Activated CD8-positive, alpha-beta T cell treated with anti-CD3 and anti-CD28 coated beads for 36 hours (primary cell): ENCODE results near the gene MMEL1. TPM values are rescaled to one million over a fixed set of nuclear protein-coding genes. Genes with fewer than 3 reads are reported as not detected.
"Not testable (repeated sequence)": the region's sequence is repeated elsewhere in the genome, so short reads cannot be mapped to it uniquely, and the experiment has no call there.

Experiments
- ATAC-seq: fragments of 200-7000 bp; cut with Tn5 transposase; one replicate; pipeline ENCODE4 v1.10.0; 2021; ENCODE audit warnings: mild to moderate bottlenecking, moderate library complexity
- CTCF ChIA-PET: fragments of 350-600 bp; sonication (Branson Sonifier 250); formaldehyde crosslinking; loops from one replicate; lab custom pipeline; 2021; ENCODE audit warnings: antibody characterized with exemption; lab: Charles Lee
- POLR2A ChIA-PET: fragments of 350-600 bp; sonication (Branson Sonifier 250); formaldehyde crosslinking; loops from one replicate; lab custom pipeline; 2021; ENCODE audit warnings: antibody characterized with exemption; lab: Charles Lee
- DNase-seq: peaks from one replicate; pipeline ENCODE4 v3.0.0-alpha.2; 2020
- H3K27ac Mint-ChIP-seq: one replicate; pipeline ENCODE4 v1.8.0; 2021; ENCODE audit warnings: mild to moderate bottlenecking, mixed read lengths
- H3K27me3 Mint-ChIP-seq: one replicate; pipeline ENCODE4 v1.8.0; 2021; ENCODE audit warnings: mixed read lengths
- H3K36me3 Mint-ChIP-seq: one replicate; pipeline ENCODE4 v1.8.0; 2021; ENCODE audit warnings: low read depth, mixed read lengths
- H3K4me1 Mint-ChIP-seq: one replicate; pipeline ENCODE4 v1.8.0; 2021; ENCODE audit warnings: low read depth, mixed read lengths
- H3K4me3 Mint-ChIP-seq: one replicate; pipeline ENCODE4 v1.8.0; 2021; ENCODE audit warnings: mild to moderate bottlenecking, moderate library complexity, mixed read lengths
- H3K9me3 Mint-ChIP-seq: one replicate; pipeline ENCODE4 v1.8.0; 2021; ENCODE audit warnings: mixed read lengths
- CTCF ChIP-seq: fragments of 200-600 bp; IDR thresholded peaks from one replicate; pipeline ENCODE4 v1.8.0; 2022; ENCODE audit warnings: antibody characterized with exemption, mild to moderate bottlenecking
- intact Hi-C: fragments of 100-400 bp; cut with micrococcal nuclease; formaldehyde crosslinking; loops from one replicate; pipeline ENCODE4 v1.10.0; 2022
- total RNA-seq, 2 experiments: library from RNA; stranded (reverse); gene quantifications; one replicate each; pipeline ENCODE4 v1.2.3, GENCODE V29; 2021

MMEL1 gene
- 1 to 10 TPM; 1.8 to 3.1 TPM for total RNA-seq

GRCh38 chr1:2632561-2633361 lies at the start of gene MMEL1:
Gene MMEL1 (minus strand): TSS chr1:2633016. CDS start chr1:2629484, 3,532 bp downstream.
- ChIA-PET POLR2A (no interaction called here), CTCF (no interaction called here)
- DNase-seq = peak; percentile 53
- peaks cover 13% of the 10 kb centered on the region for H3K9me3 Mint-ChIP-seq
- H3K4me1 Mint-ChIP-seq = no peaks in the 10 kb centered on the region
- TF ChIP-seq CTCF = no peak
- no peak within 1 kb of the TSS for H3K27ac Mint-ChIP-seq
- H3K27me3 Mint-ChIP-seq = peaks cover 26% of the 10 kb centered on the region
- no peaks in the 10 kb centered on the region for H3K36me3 Mint-ChIP-seq
- intact Hi-C loops = no loop called here
- ATAC-seq = peak; percentile 25
- no peak within 1 kb of the TSS for H3K4me3 Mint-ChIP-seq

GRCh38 chr1:2676726-2677125 lies 43.9 kb upstream of the MMEL1 start:
- CTCF ChIA-PET, intact Hi-C loops, H3K27me3 Mint-ChIP-seq, H3K4me3 Mint-ChIP-seq, POLR2A ChIA-PET, H3K9me3 Mint-ChIP-seq, H3K27ac Mint-ChIP-seq, H3K36me3 Mint-ChIP-seq, H3K4me1 Mint-ChIP-seq, ATAC-seq, DNase-seq: not testable (repeated sequence)

GRCh38 chr1:2671656-2672055 lies 38.8 kb upstream of the MMEL1 start:
- H3K9me3 Mint-ChIP-seq, H3K36me3 Mint-ChIP-seq, POLR2A ChIA-PET, H3K27ac Mint-ChIP-seq, H3K4me3 Mint-ChIP-seq, DNase-seq, ATAC-seq, H3K4me1 Mint-ChIP-seq, H3K27me3 Mint-ChIP-seq, intact Hi-C loops, CTCF ChIA-PET: not testable (repeated sequence)

GRCh38 chr1:2659806-2660205 lies 27.0 kb upstream of the MMEL1 start:
- intact Hi-C loops, POLR2A ChIA-PET, H3K9me3 Mint-ChIP-seq, H3K27ac Mint-ChIP-seq, DNase-seq, CTCF ChIA-PET, H3K4me3 Mint-ChIP-seq, ATAC-seq, H3K36me3 Mint-ChIP-seq, H3K27me3 Mint-ChIP-seq, H3K4me1 Mint-ChIP-seq: not testable (repeated sequence)

GRCh38 chr1:2657909-2658308 lies 25.1 kb upstream of the MMEL1 start:
- H3K36me3 Mint-ChIP-seq, H3K9me3 Mint-ChIP-seq, H3K4me1 Mint-ChIP-seq, CTCF ChIA-PET, H3K4me3 Mint-ChIP-seq, ATAC-seq, DNase-seq, H3K27ac Mint-ChIP-seq, POLR2A ChIA-PET, intact Hi-C loops: not testable (repeated sequence)
- peaks cover 28% of the 10 kb centered on the region for H3K27me3 Mint-ChIP-seq

- CTCF ChIA-PET, H3K4me1 Mint-ChIP-seq, POLR2A ChIA-PET, H3K9me3 Mint-ChIP-seq, intact Hi-C loops, H3K36me3 Mint-ChIP-seq, ATAC-seq, H3K4me3 Mint-ChIP-seq, DNase-seq, H3K27ac Mint-ChIP-seq: not testable (repeated sequence)
- peaks cover 35% of the 10 kb centered on the region for H3K27me3 Mint-ChIP-seq
These were observed 24.3 kb upstream of the MMEL1 start for GRCh38 chr1:2657124-2657523.

GRCh38 chr1:2655598-2656434 lies 23.0 kb upstream of the MMEL1 start:
- peak; percentile 12 for DNase-seq
- H3K27ac Mint-ChIP-seq, H3K4me3 Mint-ChIP-seq, H3K4me1 Mint-ChIP-seq, CTCF ChIA-PET, H3K9me3 Mint-ChIP-seq, H3K36me3 Mint-ChIP-seq, POLR2A ChIA-PET, intact Hi-C loops, ATAC-seq: not testable (repeated sequence)
- peaks cover 36% of the 10 kb centered on the region for H3K27me3 Mint-ChIP-seq

GRCh38 chr1:2654443-2654948 lies 21.7 kb upstream of the MMEL1 start:
- CTCF ChIA-PET, POLR2A ChIA-PET, H3K4me3 Mint-ChIP-seq, H3K27ac Mint-ChIP-seq, H3K9me3 Mint-ChIP-seq, ATAC-seq, H3K4me1 Mint-ChIP-seq, H3K36me3 Mint-ChIP-seq, intact Hi-C loops: not testable (repeated sequence)
- H3K27me3 Mint-ChIP-seq = peaks cover 36% of the 10 kb centered on the region
- DNase-seq = peak; percentile 12

GRCh38 chr1:2653741-2654442 lies 21.1 kb upstream of the MMEL1 start:
- peaks cover 36% of the 10 kb centered on the region for H3K27me3 Mint-ChIP-seq
- H3K4me1 Mint-ChIP-seq, ATAC-seq, H3K36me3 Mint-ChIP-seq, intact Hi-C loops, H3K27ac Mint-ChIP-seq, H3K9me3 Mint-ChIP-seq, CTCF ChIA-PET, H3K4me3 Mint-ChIP-seq, POLR2A ChIA-PET: not testable (repeated sequence)
- DNase-seq = peak; percentile 32

- H3K9me3 Mint-ChIP-seq, H3K27ac Mint-ChIP-seq, intact Hi-C loops, H3K36me3 Mint-ChIP-seq, H3K4me3 Mint-ChIP-seq, H3K4me1 Mint-ChIP-seq, CTCF ChIA-PET, POLR2A ChIA-PET, ATAC-seq: not testable (repeated sequence)
- H3K27me3 Mint-ChIP-seq = peaks cover 36% of the 10 kb centered on the region
- DNase-seq = peak; percentile 21
These were observed 20.2 kb upstream of the MMEL1 start for GRCh38 chr1:2652926-2653571.
